ENCODE results near the gene GPR142. TPM values are rescaled to one million over a fixed set of nuclear protein-coding genes. Genes with fewer than 3 reads are reported as not detected.

GPR142 gene
- total RNA-seq, 4 donors from 2014 or later: 0.67 TPM; not detected in 3

GRCh38 chr17:74332763-74333283, 34.5 kb upstream of the GPR142 start:
- intact Hi-C loops (cut with DNase I): no loop called here
- Histone ChIP-seq H3K27ac (no peak overlapping the region), H3K4me1 (peaks cover 4 to 12% of the 10 kb centered on the region in 2 donors), H3K27me3 (no peaks in the 10 kb centered on the region), H3K9me3 (no peaks in the 10 kb centered on the region), H3K36me3 (no peaks in the 10 kb centered on the region), H3K4me3 (replicated peaks in 1 of 3) (no peak overlapping the region)
- TF ChIP-seq POLR2A (IDR thresholded peaks at IDR 0.05) (no peak), CTCF (IDR thresholded peaks at IDR 0.05) (no peak)
- DNase-seq: no peak
- 59 to 77% methylated on average over 11 of the region's 11 CpGs for WGBS, 2 donors

DNA sequence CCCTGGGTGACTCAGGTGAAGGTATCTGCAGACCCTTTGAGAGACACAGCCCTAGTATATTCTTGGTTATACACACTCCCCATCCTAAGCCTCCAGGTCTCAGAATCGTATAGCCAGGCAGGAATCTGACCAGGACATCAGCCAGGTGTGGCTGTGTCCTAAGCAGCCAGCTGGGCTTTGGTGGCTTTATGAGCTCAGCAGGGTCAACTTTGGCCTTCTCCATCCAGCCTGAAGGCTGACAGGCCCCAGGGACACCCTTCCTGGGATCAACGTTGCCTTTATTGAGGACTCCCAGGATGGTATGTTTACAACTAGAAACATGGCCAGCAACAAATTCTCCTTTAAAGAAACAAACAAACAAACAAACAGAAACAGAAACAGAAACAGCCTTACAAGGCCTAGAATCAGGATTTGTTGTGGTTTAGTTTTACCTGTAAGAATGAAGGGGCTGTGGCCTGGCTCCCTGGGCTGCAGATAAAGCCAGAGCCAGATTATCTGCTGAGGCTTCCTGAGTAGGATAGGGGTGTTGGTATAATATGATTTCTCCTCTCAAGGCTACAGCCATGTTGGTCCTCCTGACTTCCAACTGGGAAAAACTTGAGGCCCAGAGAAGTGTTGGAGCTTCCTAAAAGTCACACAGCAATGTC, 32.8 kb upstream of the GPR142 start:
- Histone ChIP-seq H3K9me3 (no peaks in the 10 kb centered on the region), H3K4me3 (replicated peaks in 1 of 3) (no peak overlapping the region), H3K27ac (no peak overlapping the region), H3K4me1 (peaks cover 12 to 23% of the 10 kb centered on the region in 2 donors), H3K27me3 (no peaks in the 10 kb centered on the region), H3K36me3 (no peaks in the 10 kb centered on the region)
- intact Hi-C loops (cut with DNase I): no loop called here
- 95 to 97% methylated on average over 2 of the region's 2 CpGs for WGBS, 2 donors
- DNase-seq: no peak
- TF ChIP-seq CTCF (IDR thresholded peaks at IDR 0.05): no peak

GRCh38 chr17:74335529-74336062, 31.7 kb upstream of the GPR142 start:
- 78 to 81% methylated on average over 5 of the region's 5 CpGs for WGBS, 2 donors
- no peak overlapping the region for H3K27ac ChIP-seq

GRCh38 chr17:74336307-74336706, 31.0 kb upstream of the GPR142 start:
- Histone ChIP-seq H3K27me3 (no peaks in the 10 kb centered on the region), H3K36me3 (no peaks in the 10 kb centered on the region), H3K9me3 (no peaks in the 10 kb centered on the region), H3K4me1 (peaks cover 20 to 35% of the 10 kb centered on the region in 2 donors), H3K27ac (no peak overlapping the region), H3K4me3 (replicated peaks in 1 of 3) (no peak overlapping the region)
- no peak for DNase-seq
- WGBS, 2 donors: 87 to 93% methylated on average over 7 of the region's 7 CpGs
- intact Hi-C loops (cut with DNase I): no loop called here
- TF ChIP-seq CTCF (IDR thresholded peaks at IDR 0.05) (no peak), POLR2A (IDR thresholded peaks at IDR 0.05) (no peak)

More at GRCh38 chr17:74335529-74336062, 31.7 kb upstream of the GPR142 start:
- TF ChIP-seq POLR2A (IDR thresholded peaks at IDR 0.05): no peak
- no peak for TF ChIP-seq CTCF (IDR thresholded peaks at IDR 0.05)
- Histone ChIP-seq H3K36me3 (no peaks in the 10 kb centered on the region), H3K9me3 (no peaks in the 10 kb centered on the region), H3K4me3 (replicated peaks in 1 of 3) (no peak overlapping the region), H3K4me1 (peaks cover 20 to 34% of the 10 kb centered on the region in 2 donors), H3K27me3 (no peaks in the 10 kb centered on the region)
- intact Hi-C loops (cut with DNase I): no loop called here
- DNase-seq: no peak

DNA sequence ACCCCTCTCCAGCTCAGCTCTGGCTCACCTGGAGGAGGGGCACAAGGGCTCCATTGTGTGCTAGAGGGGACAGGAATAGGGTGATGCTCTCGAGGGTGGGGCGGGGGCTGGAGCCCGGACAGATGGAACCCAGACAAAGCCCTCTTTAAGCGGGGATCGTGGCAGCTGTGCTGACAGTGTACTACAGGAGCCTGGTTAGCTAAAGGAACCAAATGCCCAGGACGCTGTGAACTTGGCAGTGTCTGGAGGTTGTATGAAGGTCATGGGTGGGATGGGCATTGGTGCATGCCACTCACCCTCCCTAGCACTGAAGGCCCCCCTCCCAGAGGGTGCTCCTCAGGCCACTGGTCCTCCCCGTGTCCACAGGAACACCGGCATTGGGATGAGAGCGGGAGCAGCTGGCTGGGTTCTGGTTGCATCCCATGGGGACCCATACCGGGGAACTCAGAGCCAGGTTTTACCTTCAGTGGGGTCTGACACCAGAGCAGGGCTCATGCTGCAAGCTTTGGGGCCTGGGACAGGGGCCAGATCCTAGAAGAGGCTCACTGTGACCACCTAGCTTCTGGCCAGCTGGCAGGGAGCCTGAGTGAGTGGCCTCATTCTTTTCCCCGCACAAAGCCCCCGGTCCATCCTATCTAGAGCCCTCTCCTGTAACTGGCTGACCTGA, 29.3 kb upstream of the GPR142 start:
- Histone ChIP-seq H3K36me3 (no peaks in the 10 kb centered on the region), H3K4me3 (replicated peaks in 1 of 3) (no peak overlapping the region), H3K9me3 (no peaks in the 10 kb centered on the region), H3K27me3 (no peaks in the 10 kb centered on the region), H3K27ac (peak overlapping the region; percentile 47 to 63 (median 53)), H3K4me1 (peaks cover 24 to 43% of the 10 kb centered on the region in 2 donors)
- TF ChIP-seq CTCF (IDR thresholded peaks at IDR 0.05) (no peak), POLR2A (IDR thresholded peaks at IDR 0.05) (no peak)
- intact Hi-C loops (cut with DNase I): no loop called here
- DNase-seq: peak; percentile 67 to 71
- WGBS, 2 donors: 41 to 51% methylated on average over 9 to 12 of the region's 12 CpGs
